Nephron progenitor cell (in vitro differentiated cells): ENCODE results near the gene LBP.
A peak's percentile ranks its signal among the peaks of the same experiment; 100 is the strongest.
"Not testable (repeated sequence)": the region's sequence is repeated elsewhere in the genome, so short reads cannot be mapped to it uniquely, and the experiment has no call there.

ENCODE experiments used
- DNase-seq: peaks from one replicate; pipeline ENCODE4 v3.0.0; 2021
- H3K27ac Mint-ChIP-seq: 2 replicates; pipeline ENCODE4 v1.8.0; 2021; ENCODE audit warnings: mild to moderate bottlenecking, moderate library complexity, mixed read lengths
- H3K27me3 Mint-ChIP-seq: 2 replicates; pipeline ENCODE4 v1.8.0; 2021; ENCODE audit warnings: mild to moderate bottlenecking, low read depth, mixed read lengths; ENCODE audit not compliant: poor library complexity
- H3K36me3 Mint-ChIP-seq: 2 replicates; pipeline ENCODE4 v1.8.0; 2021; ENCODE audit warnings: low read depth, mixed read lengths
- H3K4me1 Mint-ChIP-seq: 2 replicates; pipeline ENCODE4 v1.8.0; 2021; ENCODE audit warnings: mixed read lengths
- H3K4me3 Mint-ChIP-seq: 2 replicates; pipeline ENCODE4 v1.8.0; 2021; ENCODE audit warnings: mild to moderate bottlenecking, moderate library complexity, mixed read lengths
- H3K9me3 Mint-ChIP-seq: 2 replicates; pipeline ENCODE4 v1.8.0; 2021; ENCODE audit warnings: mild to moderate bottlenecking, moderate library complexity, mixed read lengths
- TF ChIP-seq, protein P1 (sequence below): fragments of 200-600 bp; sonication (generic); IDR thresholded peaks from 2 replicates; pipeline ENCODE4 v1.5.0; 2021; ENCODE audit warnings: antibody characterized with exemption

The LBP gene

DNA sequence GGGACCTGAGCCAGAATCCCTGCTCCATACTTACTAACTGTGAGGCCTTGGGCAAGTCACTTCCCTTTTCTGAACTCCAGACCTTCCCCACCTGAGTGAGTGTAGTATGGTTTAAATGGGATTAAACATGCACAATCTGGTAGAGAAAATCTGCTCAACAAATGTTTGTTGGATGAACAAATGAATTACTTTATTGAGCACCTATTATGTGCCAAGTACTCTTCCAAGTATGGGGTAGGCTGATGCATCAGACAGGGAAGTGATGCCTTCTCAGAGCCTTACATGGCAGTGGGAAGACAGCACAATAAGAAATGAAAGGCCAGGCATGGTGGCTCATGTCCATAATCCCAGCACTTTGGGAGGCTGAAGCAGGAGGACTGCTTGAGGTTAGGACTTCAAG, 15.0 kb upstream of the LBP start:
- H3K27me3 Mint-ChIP-seq = peaks cover 53% of the 10 kb centered on the region
- peaks cover 4% of the 10 kb centered on the region for H3K4me1 Mint-ChIP-seq
- H3K36me3 Mint-ChIP-seq = no peaks in the 10 kb centered on the region
- no peaks in the 10 kb centered on the region for H3K9me3 Mint-ChIP-seq
- no peak for DNase-seq
- H3K4me3 Mint-ChIP-seq = no peak overlapping the region
- no peak overlapping the region for H3K27ac Mint-ChIP-seq
- TF ChIP-seq, protein P1, sequence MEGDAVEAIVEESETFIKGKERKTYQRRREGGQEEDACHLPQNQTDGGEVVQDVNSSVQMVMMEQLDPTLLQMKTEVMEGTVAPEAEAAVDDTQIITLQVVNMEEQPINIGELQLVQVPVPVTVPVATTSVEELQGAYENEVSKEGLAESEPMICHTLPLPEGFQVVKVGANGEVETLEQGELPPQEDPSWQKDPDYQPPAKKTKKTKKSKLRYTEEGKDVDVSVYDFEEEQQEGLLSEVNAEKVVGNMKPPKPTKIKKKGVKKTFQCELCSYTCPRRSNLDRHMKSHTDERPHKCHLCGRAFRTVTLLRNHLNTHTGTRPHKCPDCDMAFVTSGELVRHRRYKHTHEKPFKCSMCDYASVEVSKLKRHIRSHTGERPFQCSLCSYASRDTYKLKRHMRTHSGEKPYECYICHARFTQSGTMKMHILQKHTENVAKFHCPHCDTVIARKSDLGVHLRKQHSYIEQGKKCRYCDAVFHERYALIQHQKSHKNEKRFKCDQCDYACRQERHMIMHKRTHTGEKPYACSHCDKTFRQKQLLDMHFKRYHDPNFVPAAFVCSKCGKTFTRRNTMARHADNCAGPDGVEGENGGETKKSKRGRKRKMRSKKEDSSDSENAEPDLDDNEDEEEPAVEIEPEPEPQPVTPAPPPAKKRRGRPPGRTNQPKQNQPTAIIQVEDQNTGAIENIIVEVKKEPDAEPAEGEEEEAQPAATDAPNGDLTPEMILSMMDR = no peak

DNA sequence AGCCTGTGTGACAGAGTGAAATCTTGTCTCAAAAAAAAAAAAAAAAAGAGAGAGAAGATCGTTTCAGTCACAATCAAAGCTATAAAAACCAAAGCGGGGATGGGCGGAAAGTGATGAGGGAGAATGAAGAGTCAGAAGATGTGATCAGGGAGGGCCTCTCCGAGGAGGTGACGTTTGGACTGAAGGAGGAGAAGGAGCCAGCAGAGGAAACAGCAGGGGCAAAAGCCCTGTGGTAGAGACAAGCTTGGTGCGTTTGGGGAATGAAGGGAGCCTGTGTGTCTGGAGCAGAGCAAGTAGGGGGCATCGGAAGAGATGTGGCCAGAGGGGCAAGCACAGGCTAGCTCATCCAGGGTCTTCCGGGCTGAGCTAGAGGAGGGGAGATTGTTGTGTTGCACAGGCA, 14.5 kb upstream of the LBP start:
- TF ChIP-seq, protein P1 = no peak
- H3K4me3 Mint-ChIP-seq = no peak overlapping the region
- H3K27me3 Mint-ChIP-seq = peaks cover 48% of the 10 kb centered on the region
- H3K36me3 Mint-ChIP-seq = no peaks in the 10 kb centered on the region
- peaks cover 8% of the 10 kb centered on the region for H3K4me1 Mint-ChIP-seq
- no peak for DNase-seq
- no peaks in the 10 kb centered on the region for H3K9me3 Mint-ChIP-seq
- no peak overlapping the region for H3K27ac Mint-ChIP-seq

DNA sequence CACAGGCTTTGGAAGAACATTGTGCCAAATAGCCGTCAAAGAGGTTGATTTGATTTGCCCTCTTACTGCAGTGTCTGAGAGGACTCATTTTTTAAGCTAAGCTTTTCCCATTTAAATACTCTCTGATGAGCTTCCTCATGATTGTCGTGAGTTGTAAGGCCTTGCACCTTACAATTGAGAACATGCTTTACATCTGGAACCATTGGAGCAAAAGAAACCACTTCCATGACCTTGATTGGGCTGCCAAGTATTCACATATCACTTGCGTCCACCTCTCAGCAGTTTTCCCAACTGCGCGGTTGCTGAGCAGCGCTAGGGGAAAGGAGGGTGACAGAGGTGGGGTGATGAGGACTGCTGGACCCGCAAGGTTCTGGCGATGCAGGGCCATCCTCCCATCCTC, 12.3 kb upstream of the LBP start:
- peaks cover 12% of the 10 kb centered on the region for H3K4me1 Mint-ChIP-seq
- H3K9me3 Mint-ChIP-seq = peaks cover 8% of the 10 kb centered on the region
- H3K27me3 Mint-ChIP-seq = peaks cover 28% of the 10 kb centered on the region
- H3K36me3 Mint-ChIP-seq = no peaks in the 10 kb centered on the region
- DNase-seq = no peak
- H3K27ac Mint-ChIP-seq = peak overlapping the region; percentile 49
- TF ChIP-seq, protein P1 = no peak
- no peak overlapping the region for H3K4me3 Mint-ChIP-seq

DNA sequence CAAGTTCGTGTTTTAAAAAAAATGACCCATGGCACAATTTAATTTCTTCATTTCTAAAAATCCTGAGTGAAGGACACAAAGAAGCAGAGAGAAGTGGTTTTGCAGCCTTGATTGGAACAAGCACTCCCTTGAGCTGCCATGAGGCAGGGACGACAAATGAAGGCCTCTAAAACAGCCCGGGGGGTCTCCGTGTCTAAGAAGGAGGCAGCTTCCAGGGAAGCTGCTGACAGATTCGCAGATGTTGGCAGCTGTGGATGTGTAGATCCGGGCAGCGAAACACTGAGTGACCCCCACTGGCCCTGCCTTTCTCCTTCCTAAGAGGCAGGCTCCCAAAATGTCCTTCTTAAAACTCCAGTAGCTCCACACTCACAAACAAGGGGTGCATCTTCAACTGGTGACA, 9.6 kb upstream of the LBP start:
- TF ChIP-seq, protein P1 = no peak
- no peaks in the 10 kb centered on the region for H3K36me3 Mint-ChIP-seq
- H3K27ac Mint-ChIP-seq = no peak overlapping the region
- peaks cover 8% of the 10 kb centered on the region for H3K9me3 Mint-ChIP-seq
- DNase-seq = no peak
- peaks cover 21% of the 10 kb centered on the region for H3K27me3 Mint-ChIP-seq
- H3K4me1 Mint-ChIP-seq = peaks cover 13% of the 10 kb centered on the region
- no peak overlapping the region for H3K4me3 Mint-ChIP-seq

DNA sequence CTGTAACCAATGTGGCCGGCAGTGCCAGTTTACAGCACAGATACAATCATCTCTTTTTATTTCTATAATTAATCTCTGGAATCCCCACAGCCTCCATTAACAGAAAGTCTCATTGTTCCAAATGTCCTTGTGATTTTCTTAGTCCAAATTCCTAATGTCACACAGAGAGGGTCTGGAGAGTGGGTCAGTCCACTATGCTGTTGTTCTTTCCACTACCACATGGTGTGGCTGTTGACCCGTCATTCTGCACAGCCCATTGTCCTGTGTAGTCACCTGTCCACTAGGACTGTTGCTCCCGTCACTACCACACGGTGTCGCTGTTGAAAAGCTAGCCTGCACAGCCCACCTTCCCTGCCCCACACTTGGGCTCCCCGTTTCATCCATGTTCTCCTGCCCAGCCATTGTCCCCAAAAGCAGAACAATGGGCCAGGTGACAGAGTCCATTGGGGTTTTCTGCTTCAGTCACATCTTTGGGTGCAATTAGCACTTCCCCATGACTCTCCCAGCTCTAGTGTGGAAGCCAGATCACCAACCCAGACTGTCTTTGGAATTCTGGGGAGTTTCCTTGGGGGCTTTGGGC, 8.6 kb upstream of the LBP start:
- peaks cover 22% of the 10 kb centered on the region for H3K4me1 Mint-ChIP-seq
- no peak overlapping the region for H3K27ac Mint-ChIP-seq
- TF ChIP-seq, protein P1 = peak; percentile 57
- peaks cover 8% of the 10 kb centered on the region for H3K9me3 Mint-ChIP-seq
- H3K27me3 Mint-ChIP-seq = peaks cover 16% of the 10 kb centered on the region
- peak; percentile 53 for DNase-seq
- H3K36me3 Mint-ChIP-seq = no peaks in the 10 kb centered on the region
- no peak overlapping the region for H3K4me3 Mint-ChIP-seq

DNA sequence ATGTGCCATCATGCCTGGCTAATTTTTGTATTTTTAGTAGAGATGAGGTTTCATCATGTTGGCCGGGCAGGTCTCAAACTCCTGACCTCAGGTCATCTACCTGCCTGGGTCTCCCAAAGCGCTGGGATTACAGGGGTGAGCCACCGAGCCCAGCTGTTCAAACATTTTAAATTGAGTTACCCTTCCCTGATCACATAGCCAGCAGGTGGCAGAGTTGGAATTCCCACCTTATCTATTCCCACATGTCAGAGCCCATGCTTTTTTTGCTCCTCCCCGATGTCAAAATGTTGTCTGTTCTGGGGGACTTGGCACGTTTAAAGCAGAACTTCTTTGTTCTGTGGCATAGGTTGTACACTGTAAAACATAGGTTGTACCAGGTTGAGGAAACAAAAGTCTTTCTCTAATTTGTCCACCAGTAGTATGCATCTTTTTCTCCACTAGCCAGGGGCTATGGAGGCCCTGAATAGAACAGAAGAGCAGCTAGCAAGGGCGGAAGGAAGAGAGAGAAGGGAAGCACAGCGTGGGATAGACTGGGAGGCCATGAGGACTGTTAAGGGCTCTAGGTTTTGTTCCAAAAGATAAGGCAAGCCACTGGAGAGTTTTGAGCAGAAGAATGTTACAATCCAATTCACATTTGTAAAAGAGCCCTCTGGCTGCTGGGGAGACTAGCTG, 7.3 kb upstream of the LBP start:
- H3K36me3 Mint-ChIP-seq = no peaks in the 10 kb centered on the region
- H3K27me3 Mint-ChIP-seq = peaks cover 10% of the 10 kb centered on the region
- TF ChIP-seq, protein P1 = peak; percentile 11
- H3K9me3 Mint-ChIP-seq = peaks cover 8% of the 10 kb centered on the region
- no peak overlapping the region for H3K4me3 Mint-ChIP-seq
- no peak overlapping the region for H3K27ac Mint-ChIP-seq
- DNase-seq = no peak
- peaks cover 36% of the 10 kb centered on the region for H3K4me1 Mint-ChIP-seq

DNA sequence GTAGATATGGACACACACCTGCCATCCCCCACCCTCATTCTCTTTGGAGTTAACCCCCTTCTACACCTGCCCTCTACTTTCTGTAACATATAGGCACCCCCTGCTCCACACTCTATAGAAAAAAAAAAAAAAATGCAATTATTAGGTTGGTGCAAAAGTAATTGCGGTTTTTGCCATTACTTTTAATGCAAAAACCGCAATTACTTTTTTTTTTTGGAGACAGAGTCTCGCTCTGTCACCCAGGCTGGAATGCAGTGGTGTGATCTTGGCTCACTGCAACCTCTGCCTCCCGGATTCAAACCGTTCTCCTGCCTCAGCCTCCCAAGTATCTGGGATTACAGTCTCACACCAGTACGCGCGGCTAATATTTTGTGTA, 6.8 kb upstream of the LBP start:
- not testable (repeated sequence) for H3K27me3 Mint-ChIP-seq, H3K9me3 Mint-ChIP-seq, DNase-seq, H3K4me3 Mint-ChIP-seq, H3K36me3 Mint-ChIP-seq, H3K27ac Mint-ChIP-seq
- H3K4me1 Mint-ChIP-seq = peaks cover 41% of the 10 kb centered on the region
